ENCODE data around the gene SERPINB7.

- TF ChIP-seq, protein P1, sequence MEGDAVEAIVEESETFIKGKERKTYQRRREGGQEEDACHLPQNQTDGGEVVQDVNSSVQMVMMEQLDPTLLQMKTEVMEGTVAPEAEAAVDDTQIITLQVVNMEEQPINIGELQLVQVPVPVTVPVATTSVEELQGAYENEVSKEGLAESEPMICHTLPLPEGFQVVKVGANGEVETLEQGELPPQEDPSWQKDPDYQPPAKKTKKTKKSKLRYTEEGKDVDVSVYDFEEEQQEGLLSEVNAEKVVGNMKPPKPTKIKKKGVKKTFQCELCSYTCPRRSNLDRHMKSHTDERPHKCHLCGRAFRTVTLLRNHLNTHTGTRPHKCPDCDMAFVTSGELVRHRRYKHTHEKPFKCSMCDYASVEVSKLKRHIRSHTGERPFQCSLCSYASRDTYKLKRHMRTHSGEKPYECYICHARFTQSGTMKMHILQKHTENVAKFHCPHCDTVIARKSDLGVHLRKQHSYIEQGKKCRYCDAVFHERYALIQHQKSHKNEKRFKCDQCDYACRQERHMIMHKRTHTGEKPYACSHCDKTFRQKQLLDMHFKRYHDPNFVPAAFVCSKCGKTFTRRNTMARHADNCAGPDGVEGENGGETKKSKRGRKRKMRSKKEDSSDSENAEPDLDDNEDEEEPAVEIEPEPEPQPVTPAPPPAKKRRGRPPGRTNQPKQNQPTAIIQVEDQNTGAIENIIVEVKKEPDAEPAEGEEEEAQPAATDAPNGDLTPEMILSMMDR (IDR thresholded peaks at IDR 0.05; ENCODE audit: insufficient read depth, low read length, poor library complexity, severe bottlenecking) = no peak
- TF ChIP-seq EZH2phosphoT487 (conservative IDR thresholded peaks at IDR 0.05; ENCODE audit: low read length) = no peak
These were observed 52.9 kb downstream of the SERPINB7 start for GRCh38 chr18:63828120-63828519.
